ENCODE results near the gene FRMD4A.
"Not testable (repeated sequence)": the region's sequence is repeated elsewhere in the genome, so short reads cannot be mapped to it uniquely, and the experiment has no call there.

The FRMD4A gene

DNA sequence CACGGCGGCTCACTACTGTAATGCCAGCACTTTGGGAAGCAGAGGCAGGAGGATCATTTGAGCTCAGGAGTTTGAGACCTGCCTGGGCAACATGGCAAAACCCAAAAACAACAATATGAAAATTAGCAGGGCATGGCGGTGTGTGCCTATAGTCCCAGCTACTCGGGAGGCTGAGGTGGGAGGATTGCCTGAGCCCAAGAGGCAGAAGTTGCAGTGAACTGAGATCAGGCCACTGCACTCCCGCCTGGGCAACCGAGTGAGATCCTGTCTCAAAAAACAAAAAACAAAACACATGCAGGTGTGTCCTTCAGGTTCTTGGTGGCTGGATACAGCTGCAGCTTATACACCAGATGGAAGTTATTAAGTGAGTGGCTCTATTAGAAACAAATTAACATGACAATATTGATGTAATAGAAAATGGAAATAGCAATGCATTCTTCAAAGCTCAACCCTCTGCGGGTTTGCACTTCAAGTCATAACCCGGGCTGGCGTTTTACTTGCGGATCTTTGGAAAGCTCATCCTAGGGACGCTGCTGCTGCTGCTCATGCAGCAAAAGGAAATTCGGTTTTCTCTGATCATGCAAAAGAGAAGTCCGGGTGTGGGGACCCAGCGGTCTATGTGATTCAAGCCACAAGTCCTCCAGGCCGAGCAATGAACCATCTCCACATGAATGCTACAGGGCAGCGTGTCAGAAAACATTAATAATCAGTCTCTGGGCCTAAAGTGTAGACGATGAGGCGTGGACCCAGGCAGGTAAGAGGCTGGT, 462.0 kb downstream of the FRMD4A start:
- no peak overlapping the region for H3K27ac ChIP-seq
- TF ChIP-seq, protein P1, sequence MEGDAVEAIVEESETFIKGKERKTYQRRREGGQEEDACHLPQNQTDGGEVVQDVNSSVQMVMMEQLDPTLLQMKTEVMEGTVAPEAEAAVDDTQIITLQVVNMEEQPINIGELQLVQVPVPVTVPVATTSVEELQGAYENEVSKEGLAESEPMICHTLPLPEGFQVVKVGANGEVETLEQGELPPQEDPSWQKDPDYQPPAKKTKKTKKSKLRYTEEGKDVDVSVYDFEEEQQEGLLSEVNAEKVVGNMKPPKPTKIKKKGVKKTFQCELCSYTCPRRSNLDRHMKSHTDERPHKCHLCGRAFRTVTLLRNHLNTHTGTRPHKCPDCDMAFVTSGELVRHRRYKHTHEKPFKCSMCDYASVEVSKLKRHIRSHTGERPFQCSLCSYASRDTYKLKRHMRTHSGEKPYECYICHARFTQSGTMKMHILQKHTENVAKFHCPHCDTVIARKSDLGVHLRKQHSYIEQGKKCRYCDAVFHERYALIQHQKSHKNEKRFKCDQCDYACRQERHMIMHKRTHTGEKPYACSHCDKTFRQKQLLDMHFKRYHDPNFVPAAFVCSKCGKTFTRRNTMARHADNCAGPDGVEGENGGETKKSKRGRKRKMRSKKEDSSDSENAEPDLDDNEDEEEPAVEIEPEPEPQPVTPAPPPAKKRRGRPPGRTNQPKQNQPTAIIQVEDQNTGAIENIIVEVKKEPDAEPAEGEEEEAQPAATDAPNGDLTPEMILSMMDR (conservative IDR thresholded peaks at IDR 0.05): no peak

DNA sequence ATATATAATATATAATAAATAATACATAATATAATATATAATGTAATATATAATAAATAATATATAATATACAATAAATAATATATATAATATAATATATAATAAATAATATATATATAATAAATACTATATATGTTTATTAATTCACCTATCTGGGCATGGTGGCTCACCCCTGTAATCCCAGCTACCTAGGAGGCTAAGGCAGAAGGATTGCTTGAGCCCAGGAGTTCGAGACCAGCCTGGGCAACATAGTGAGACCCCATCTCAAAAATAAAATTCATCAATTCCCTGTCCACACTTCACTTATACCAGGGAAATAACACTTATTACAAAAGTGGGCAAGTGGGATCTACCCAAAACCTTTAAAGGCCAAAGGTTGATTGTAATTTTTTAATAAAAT, 462.9 kb downstream of the FRMD4A start:
- TF ChIP-seq, protein P1 (conservative IDR thresholded peaks at IDR 0.05): no peak
- H3K27ac ChIP-seq: no peak overlapping the region

DNA sequence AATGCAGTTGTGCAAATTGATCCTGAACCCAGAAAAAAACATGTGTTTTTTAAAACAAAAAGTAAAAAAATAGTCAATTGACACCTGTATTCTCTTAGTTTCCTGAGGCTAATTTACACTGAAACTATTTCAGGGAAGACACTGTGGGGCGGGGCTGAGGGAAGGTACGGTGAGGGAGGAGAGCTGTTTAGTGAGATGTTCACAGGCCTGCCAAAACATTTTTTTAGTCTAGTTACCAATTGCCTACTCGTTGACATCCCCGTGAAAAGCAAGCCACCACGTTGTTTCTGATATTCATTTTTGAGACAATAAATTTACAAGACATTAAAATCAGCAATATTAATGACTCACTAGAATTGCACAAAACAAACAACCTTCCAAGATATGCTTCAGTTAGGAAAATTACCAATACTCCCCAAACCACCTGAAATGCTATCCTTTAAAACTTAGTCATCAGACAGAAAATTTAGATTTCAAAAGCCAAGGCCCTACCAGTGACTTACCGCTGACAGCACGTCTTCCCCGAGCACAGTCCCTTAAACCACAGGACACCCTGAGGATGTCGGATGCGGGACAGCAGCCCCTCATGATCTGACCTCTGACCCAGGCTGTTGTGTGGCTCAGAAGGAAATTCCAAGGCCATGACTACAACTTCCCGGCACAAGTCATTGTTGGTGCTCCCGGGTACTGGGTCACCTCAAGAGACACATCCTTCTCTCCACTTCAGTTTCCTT, 464.8 kb downstream of the FRMD4A start:
- TF ChIP-seq, protein P1 (conservative IDR thresholded peaks at IDR 0.05): no peak
- no peak overlapping the region for H3K27ac ChIP-seq

DNA sequence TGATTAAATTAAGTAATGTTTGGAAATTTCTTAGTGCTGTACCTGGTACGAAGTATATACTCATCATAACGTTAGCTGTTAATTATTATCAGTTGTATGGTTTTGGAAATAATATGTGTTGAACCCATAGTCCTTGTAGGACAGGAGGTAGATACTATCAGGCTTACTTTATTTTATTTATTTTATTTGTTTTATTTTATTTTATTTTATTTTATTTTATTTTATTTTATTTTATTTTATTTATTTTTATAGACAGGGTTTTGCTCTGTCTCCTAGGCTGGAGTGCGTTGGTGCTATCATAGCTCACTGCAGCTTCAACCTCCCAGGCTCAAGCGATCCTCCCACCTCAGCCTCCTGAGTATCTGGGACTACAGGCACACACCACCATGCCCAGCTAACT, 465.5 kb downstream of the FRMD4A start:
- H3K27ac ChIP-seq: not testable (repeated sequence)

DNA sequence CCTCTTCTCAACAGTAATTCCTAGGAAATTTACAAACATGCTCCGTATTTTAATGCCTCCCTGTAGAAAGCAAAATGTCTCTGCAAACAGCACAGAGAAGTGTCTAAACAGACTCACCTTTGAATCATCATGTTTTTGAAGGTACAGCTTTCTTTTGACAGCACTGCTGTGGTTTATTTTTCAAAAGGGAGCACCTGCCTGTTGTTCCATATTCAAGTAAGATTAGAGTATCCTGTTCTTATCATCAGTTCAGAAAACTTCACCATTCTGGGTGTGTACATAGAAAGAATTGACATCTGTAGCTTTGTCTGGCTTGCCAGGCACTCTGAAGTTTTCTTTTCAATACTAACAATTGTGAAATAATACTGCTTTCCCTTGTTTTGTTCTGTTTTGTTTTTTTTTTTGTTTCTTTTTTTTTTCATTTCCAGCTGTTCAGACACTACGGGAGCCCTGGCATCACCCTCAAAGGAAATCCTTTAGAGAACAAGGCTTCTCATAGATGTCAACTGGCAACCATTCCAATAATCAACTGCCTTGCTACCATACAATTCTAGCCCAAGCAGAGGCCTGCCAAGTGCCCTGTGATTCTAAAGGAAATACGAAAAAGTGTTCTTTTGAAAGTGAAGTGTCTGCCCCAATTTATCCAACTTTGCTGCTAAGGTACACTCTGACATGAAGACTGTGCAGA, 468.0 kb downstream of the FRMD4A start:
- no peak overlapping the region for H3K27ac ChIP-seq
- TF ChIP-seq, protein P1 (conservative IDR thresholded peaks at IDR 0.05): no peak

DNA sequence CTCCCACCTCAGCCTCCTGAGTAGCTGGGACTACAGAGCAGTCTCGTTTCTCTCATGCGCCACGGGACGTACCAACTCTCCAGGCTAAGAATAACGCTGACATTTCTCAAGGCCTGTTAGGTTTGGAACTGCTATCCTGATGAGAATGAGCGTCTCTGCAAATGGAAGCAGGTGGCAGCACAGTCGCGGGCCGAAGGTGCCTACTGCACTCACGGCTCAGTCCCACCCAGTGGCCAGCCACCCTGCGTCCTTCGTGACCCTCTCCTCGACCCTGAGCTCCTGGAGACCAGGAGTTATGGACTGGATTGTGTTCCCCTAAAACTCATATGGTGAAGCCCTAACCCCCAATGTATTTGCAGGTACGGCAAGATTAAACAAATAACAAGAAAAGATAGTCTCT, 469.8 kb downstream of the FRMD4A start:
- H3K27ac ChIP-seq: no peak overlapping the region

DNA sequence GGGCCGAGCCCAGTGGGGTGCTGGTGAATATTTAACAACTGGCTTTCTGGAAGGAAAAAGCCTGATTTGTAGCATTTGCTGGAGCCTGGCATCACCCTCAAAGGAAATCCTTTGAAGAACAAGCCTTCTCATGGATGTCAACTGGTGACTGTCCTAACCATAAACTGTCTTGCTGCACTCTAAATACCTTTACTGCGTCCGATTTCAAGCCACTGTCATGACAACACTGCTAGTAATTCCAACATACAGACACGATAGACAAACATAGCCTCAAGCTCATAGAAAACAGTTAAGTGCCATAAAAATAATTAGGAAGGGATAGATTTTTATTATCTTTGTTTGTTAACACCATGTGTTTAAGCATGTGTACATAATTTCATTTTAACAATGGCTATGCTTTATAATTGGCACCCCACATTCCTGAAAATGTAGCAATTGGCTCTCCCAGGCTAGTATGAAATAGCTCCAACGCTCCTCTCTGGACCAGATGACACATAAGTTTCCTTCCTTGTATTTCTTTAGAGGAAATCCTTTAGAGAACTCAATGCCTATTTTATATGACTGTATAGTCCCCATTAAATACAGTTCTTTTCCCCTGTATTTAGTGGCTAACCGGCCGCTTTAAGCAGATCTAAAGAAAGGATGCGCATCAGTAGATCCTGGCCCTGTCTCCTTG, 470.6 kb downstream of the FRMD4A start:
- TF ChIP-seq, protein P1 (conservative IDR thresholded peaks at IDR 0.05): no peak
- H3K27ac ChIP-seq: no peak overlapping the region

More for the DNA sequence above, 469.8 kb downstream of the FRMD4A start:
- TF ChIP-seq, protein P1 (conservative IDR thresholded peaks at IDR 0.05): no peak

Measured in VCaP (cell line).